Tibial nerve (tissue), 4 donors: ENCODE results near the gene ZWILCH. TPM values are rescaled to one million over a fixed set of nuclear protein-coding genes. Genes with fewer than 3 reads are reported as not detected.

ENCODE experiments used
- DNase-seq, 2 donors: peaks; one replicate each; pipeline ENCODE4 v3.0.0-alpha.2; 2019; ENCODE audit warnings: low spot score in 2 of 2
- H3K27ac ChIP-seq, 4 donors: fragments of 200-600 bp; sonication (generic) in 3 of 4; one replicate each; pipeline ENCODE4 v1.5.1; 2017 to 2019; ENCODE audit warnings: mild to moderate bottlenecking in 1 of 4
- H3K27me3 ChIP-seq, 2 donors: fragments of 200-600 bp; sonication (generic) in 1 of 2; one replicate each; pipeline versions ENCODE4 v1.5.1 to v1.6.0; 2017 to 2019
- H3K36me3 ChIP-seq, 3 donors: fragments of 200-600 bp; sonication (generic); one replicate each; pipeline ENCODE4 v1.5.1; 2018 to 2019
- H3K4me1 ChIP-seq, 4 donors: fragments of 200-600 bp; sonication (generic) in 3 of 4; one replicate each; pipeline ENCODE4 v1.5.1; 2017 to 2019
- H3K4me3 ChIP-seq, 4 donors: fragments of 200-600 bp; sonication (generic) in 3 of 4; one replicate each; pipeline ENCODE4 v1.5.1; 2017 to 2019; ENCODE audit warnings: mild to moderate bottlenecking in 1 of 4, moderate library complexity in 1 of 4
- H3K9me3 ChIP-seq, 4 donors: fragments of 200-600 bp; sonication (generic) in 3 of 4; one replicate each; pipeline ENCODE4 v1.5.1; 2017 to 2019
- CTCF ChIP-seq, 5 experiments: fragments of 200-600 bp in 3 of 5; fragments of 450-650 bp in 2 of 5; sonication (generic) in 3 of 5; IDR thresholded peaks; one replicate each; pipeline ENCODE4 v1.5.1; 2016 to 2019; ENCODE audit warnings: antibody characterized with exemption in 5 of 5, mild to moderate bottlenecking in 3 of 5, moderate library complexity in 2 of 5
- EP300 ChIP-seq, 2 donors: sonication (generic); formaldehyde crosslinking; IDR thresholded peaks; one replicate each; pipeline ENCODE4 v1.6.1; 2017; ENCODE audit warnings: antibody characterized with exemption in 2 of 2, mild to moderate bottlenecking in 1 of 2
- POLR2A ChIP-seq, 2 donors: fragments of 450-650 bp; IDR thresholded peaks; one replicate each; pipeline ENCODE4 v1.6.1; 2017; ENCODE audit warnings: antibody characterized with exemption in 2 of 2, mild to moderate bottlenecking in 2 of 2, moderate library complexity in 2 of 2
- WGBS, 2 donors: methylation state at CpG; one replicate each; pipeline ENCODE4 v1.1.5; 2018; 5-methylcytosine and 5-hydroxymethylcytosine counted together
- total RNA-seq, 4 donors: library from RNA; depleted of rRNA; stranded (reverse); fragments of >200 nt; gene quantifications; one replicate each; pipeline ENCODE4 v1.1.0, GENCODE V29; 2016

Gene ZWILCH
- total RNA-seq, 4 donors from 2014 or later = 4.1 to 5.5 (median 4.2) TPM

GRCh38 chr15:66488525-66488924 is 16.6 kb upstream of the ZWILCH start:
- Histone ChIP-seq H3K27ac (no peak overlapping the region), H3K36me3 (peaks cover 0 to 85% (median 0%) of the 10 kb centered on the region in 3 donors), H3K4me1 (peaks cover 0 to under 1% (median 0%) of the 10 kb centered on the region in 4 donors), H3K27me3 (no peaks in the 10 kb centered on the region), H3K9me3 (no peaks in the 10 kb centered on the region), H3K4me3 (no peak overlapping the region)
- 89 to 91% methylated on average over 5 of the region's 5 CpGs for WGBS, 2 donors
- DNase-seq = no peak
- no peak for TF ChIP-seq CTCF (IDR thresholded peaks at IDR 0.05)
- no peak for TF ChIP-seq POLR2A (IDR thresholded peaks at IDR 0.05)
- TF ChIP-seq EP300 (IDR thresholded peaks at IDR 0.05) = no peak

GRCh38 chr15:66489179-66489791 is 15.8 kb upstream of the ZWILCH start:
- no peaks in the 10 kb centered on the region for H3K9me3 ChIP-seq
- H3K4me3 ChIP-seq = no peak overlapping the region
- H3K4me1 ChIP-seq = peaks cover 0 to 8% (median 0%) of the 10 kb centered on the region in 4 donors
- H3K27me3 ChIP-seq = no peaks in the 10 kb centered on the region
- H3K27ac ChIP-seq = no peak overlapping the region
- no peak for DNase-seq
- H3K36me3 ChIP-seq = peaks cover 0 to 89% (median 0%) of the 10 kb centered on the region in 3 donors
- no peak for TF ChIP-seq POLR2A (IDR thresholded peaks at IDR 0.05)
- TF ChIP-seq CTCF (IDR thresholded peaks at IDR 0.05) = no peak
- no peak for TF ChIP-seq EP300 (IDR thresholded peaks at IDR 0.05)
- WGBS, 2 donors = 69 to 74% methylated on average over 6 of the region's 6 CpGs

- H3K27me3 ChIP-seq = no peaks in the 10 kb centered on the region
- WGBS, 2 donors = 95 to 96% methylated on average over 3 of the region's 3 CpGs
- DNase-seq = no peak
- peaks cover 0 to 88% (median 0%) of the 10 kb centered on the region in 3 donors for H3K36me3 ChIP-seq
- H3K4me3 ChIP-seq = no peak overlapping the region
- TF ChIP-seq CTCF (IDR thresholded peaks at IDR 0.05) (no peak), POLR2A (IDR thresholded peaks at IDR 0.05) (no peak), EP300 (IDR thresholded peaks at IDR 0.05) (no peak)
- peaks cover 0 to 29% (median 8%) of the 10 kb centered on the region in 4 donors for H3K4me1 ChIP-seq
- H3K27ac ChIP-seq = no peak overlapping the region
- no peaks in the 10 kb centered on the region for H3K9me3 ChIP-seq
These were observed 13.3 kb upstream of the ZWILCH start for GRCh38 chr15:66491846-66492245.

GRCh38 chr15:66494262-66494661 is 10.9 kb upstream of the ZWILCH start:
- H3K36me3 ChIP-seq = peaks cover 0 to 75% (median 8%) of the 10 kb centered on the region in 3 donors

More at GRCh38 chr15:66494262-66494661, 10.9 kb upstream of the ZWILCH start:
- TF ChIP-seq POLR2A (IDR thresholded peaks at IDR 0.05) (no peak), EP300 (IDR thresholded peaks at IDR 0.05) (no peak), CTCF (IDR thresholded peaks at IDR 0.05) (no peak)
- no peak for DNase-seq
- H3K4me3 ChIP-seq = no peak overlapping the region
- no peaks in the 10 kb centered on the region for H3K27me3 ChIP-seq
- no peaks in the 10 kb centered on the region for H3K9me3 ChIP-seq
- no peak overlapping the region for H3K27ac ChIP-seq
- WGBS, 2 donors = 60 to 63% methylated on average over 2 of the region's 2 CpGs
- peaks cover 0 to 43% (median 13%) of the 10 kb centered on the region in 4 donors for H3K4me1 ChIP-seq
